ENCODE data around the gene ACBD7.

ACBD7 gene

DNA sequence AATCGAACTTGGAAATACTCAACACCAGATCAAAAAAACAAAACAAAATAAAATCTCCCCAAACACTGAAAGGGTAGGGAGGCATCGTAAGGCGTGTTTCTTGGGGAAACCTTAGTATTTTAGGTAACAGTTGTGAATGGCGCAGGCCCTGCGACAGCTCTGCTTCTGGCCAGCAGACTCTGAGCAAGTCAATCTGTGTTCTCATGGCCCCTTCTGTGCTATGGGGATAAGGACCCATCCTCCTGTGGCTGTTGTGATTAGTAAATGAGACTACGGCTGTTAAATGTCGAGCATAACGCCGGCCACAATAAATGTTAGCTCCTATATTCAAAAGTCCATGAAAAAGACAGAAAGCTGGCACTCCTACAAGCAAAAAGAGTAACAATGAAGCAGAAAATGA is 35.6 kb upstream of the ACBD7 start:
- no peak for DNase-seq (ENCODE audit: low read depth)
- TF ChIP-seq, protein P1, sequence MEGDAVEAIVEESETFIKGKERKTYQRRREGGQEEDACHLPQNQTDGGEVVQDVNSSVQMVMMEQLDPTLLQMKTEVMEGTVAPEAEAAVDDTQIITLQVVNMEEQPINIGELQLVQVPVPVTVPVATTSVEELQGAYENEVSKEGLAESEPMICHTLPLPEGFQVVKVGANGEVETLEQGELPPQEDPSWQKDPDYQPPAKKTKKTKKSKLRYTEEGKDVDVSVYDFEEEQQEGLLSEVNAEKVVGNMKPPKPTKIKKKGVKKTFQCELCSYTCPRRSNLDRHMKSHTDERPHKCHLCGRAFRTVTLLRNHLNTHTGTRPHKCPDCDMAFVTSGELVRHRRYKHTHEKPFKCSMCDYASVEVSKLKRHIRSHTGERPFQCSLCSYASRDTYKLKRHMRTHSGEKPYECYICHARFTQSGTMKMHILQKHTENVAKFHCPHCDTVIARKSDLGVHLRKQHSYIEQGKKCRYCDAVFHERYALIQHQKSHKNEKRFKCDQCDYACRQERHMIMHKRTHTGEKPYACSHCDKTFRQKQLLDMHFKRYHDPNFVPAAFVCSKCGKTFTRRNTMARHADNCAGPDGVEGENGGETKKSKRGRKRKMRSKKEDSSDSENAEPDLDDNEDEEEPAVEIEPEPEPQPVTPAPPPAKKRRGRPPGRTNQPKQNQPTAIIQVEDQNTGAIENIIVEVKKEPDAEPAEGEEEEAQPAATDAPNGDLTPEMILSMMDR (conservative IDR thresholded peaks at IDR 0.05; ENCODE audit: low read depth, low read length), result no peak
- H3K4me3 ChIP-seq (ENCODE audit: low read depth, low read length), result no peak overlapping the region

DNA sequence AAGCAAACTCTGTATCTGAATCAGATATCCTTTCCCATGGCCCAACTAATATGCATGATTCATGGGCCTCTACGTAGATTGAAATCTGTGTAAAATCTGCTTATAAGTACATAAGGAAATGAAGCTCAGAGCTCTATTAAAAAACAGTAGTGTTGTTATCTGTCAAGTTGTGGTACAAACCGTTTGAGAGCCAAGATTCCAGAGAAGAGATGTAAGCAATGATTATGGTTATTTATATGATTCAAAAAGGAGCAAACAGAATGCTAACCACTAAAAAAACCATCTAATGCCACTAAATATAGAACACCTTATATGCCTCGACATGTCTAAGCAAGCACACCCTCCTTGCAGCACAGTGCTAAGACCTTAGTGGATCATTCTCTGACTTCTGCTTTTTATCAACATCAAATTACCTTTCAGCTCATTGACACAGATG is 35.2 kb upstream of the ACBD7 start:
- peak; percentile 90 for DNase-seq (ENCODE audit: low read depth)
- TF ChIP-seq, protein P1 (conservative IDR thresholded peaks at IDR 0.05; ENCODE audit: low read depth, low read length), result no peak
- H3K4me3 ChIP-seq (ENCODE audit: low read depth, low read length), result no peak overlapping the region

DNA sequence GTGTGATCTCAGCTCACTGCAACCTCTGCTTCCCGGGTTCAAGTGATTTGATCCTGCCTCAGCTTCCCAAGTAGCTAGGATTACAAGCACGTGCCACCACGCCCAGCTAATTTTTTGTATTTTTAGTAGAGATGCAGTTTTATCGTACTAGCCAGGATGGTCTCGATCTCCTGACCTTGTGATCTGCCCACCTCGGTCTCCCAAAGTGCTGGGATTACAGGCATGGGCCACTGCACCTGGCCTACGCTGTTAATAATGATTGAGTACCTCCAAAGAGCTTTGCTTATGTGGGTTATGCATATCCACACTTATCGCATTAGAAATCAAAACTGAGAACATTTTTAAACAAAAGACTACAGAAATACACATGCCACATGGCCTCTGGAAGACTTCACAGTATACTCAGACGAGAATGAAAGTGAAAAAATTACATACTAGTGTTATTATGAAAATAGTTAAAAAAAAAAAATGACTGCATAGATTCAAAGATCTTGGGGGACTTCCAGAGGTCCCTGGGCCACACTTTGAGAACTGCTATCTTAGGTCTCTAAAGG is 34.0 kb upstream of the ACBD7 start:
- DNase-seq (ENCODE audit: low read depth), result peak; percentile 26
- no peak overlapping the region for H3K4me3 ChIP-seq (ENCODE audit: low read depth, low read length)

DNA sequence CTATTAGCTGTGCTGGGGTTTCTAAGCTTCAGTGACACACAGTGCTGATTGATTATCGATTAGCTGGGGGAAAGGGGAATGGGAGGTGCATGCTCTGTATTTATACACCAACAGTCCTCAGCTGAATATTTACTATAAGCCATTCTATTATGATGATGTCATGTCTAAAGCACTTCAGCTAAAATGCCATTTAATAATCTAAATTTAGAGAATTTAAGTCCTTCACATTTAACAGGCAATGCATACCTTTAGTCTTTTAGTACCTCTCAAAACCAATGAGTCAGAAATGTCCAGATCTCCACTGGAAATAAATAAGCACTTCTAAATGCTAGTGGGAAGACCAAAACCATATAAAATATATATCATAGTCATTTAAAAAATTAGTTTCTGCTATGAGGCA is 33.1 kb upstream of the ACBD7 start:
- H3K4me3 ChIP-seq (ENCODE audit: low read depth, low read length), result no peak overlapping the region
- DNase-seq (ENCODE audit: low read depth), result peak; percentile 33
- TF ChIP-seq, protein P1 (conservative IDR thresholded peaks at IDR 0.05; ENCODE audit: low read depth, low read length), result no peak

More for the DNA sequence above, 34.0 kb upstream of the ACBD7 start:
- TF ChIP-seq, protein P1 (conservative IDR thresholded peaks at IDR 0.05; ENCODE audit: low read depth, low read length), result no peak

DNA sequence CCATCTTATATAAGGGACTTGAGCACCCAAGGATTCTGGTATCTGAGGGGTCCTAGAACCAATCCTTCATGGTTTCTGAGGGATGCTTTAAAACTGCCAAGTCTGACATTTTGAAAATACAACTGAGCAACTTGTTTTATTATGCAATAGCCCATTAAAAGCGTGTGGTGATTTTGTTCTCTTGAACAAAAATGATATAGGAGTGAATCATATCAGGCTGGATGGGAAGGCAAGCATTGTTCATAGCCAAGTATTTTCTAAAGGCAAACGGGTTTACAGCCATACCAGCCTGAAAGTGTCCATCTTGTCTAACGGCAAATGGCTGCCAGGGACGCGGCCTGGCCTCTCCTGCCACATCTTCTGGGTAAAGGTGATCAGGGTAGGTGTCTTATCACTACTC is 31.9 kb upstream of the ACBD7 start:
- H3K4me3 ChIP-seq (ENCODE audit: low read depth, low read length), result no peak overlapping the region
- TF ChIP-seq, protein P1 (conservative IDR thresholded peaks at IDR 0.05; ENCODE audit: low read depth, low read length), result no peak
- DNase-seq (ENCODE audit: low read depth), result peak; percentile 73

DNA sequence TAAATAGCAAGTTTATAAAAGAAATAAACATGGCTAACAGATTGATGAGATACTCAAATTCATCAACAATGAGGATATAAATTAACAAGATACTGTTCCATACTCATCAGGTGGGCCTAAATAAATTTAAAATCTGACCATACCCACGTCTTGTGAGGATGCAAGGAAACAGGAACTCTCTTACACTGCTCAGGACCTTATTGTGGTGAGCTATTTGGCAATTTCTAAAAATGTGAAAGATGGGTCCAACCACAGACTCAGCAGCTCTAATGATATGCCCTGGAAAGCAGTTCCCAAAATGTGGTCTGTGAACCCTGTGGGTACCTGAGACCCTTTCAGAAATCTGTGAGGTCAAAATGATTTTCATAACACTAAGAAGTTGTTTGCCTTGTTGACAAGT is 30.0 kb upstream of the ACBD7 start:
- H3K4me3 ChIP-seq (ENCODE audit: low read depth, low read length), result no peak overlapping the region
- no peak for DNase-seq (ENCODE audit: low read depth)
- TF ChIP-seq, protein P1 (conservative IDR thresholded peaks at IDR 0.05; ENCODE audit: low read depth, low read length), result no peak

DNA sequence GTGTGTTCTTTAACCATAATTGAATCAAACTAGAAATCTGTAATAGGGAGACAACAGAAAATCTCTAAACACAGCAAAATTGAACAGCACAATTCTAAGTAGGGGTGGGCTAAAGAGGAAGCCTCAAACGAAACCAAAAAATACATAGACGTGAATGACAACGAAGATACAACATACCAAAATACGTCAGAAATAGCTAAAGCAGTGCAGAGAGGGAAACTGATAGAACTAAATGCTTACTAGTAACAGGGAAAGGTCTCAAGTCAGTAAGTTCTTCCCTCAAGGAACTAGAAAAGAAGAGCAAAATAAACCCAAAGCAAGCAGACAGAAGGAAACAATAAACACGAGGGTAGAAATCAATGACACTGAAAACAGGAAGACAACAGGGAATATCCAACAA is 27.6 kb upstream of the ACBD7 start:
- no peak for DNase-seq (ENCODE audit: low read depth)
- TF ChIP-seq, protein P1 (conservative IDR thresholded peaks at IDR 0.05; ENCODE audit: low read depth, low read length), result no peak
- H3K4me3 ChIP-seq (ENCODE audit: low read depth, low read length), result no peak overlapping the region

Measured in choroid plexus epithelial cell (primary cell).